Measurements from ENCODE around the gene ADIPOR2.

ADIPOR2 gene

GRCh38 chr12:1830401-1830845 is 139.6 kb downstream of the ADIPOR2 start:
- DNase-seq (ENCODE audit: low read depth) = no peak

GRCh38 chr12:1830981-1831963 is 140.4 kb downstream of the ADIPOR2 start:
- peak; percentile 68 for DNase-seq (ENCODE audit: low read depth)

- DNase-seq (ENCODE audit: low read depth) = no peak
Measured at GRCh38 chr12:1832801-1833595, 142.1 kb downstream of the ADIPOR2 start.

- no peak for DNase-seq (ENCODE audit: low read depth)
Measured at GRCh38 chr12:1833596-1834028, 142.7 kb downstream of the ADIPOR2 start.

GRCh38 chr12:1834186-1834925 is 143.5 kb downstream of the ADIPOR2 start:
- no peak for DNase-seq (ENCODE audit: low read depth)

- no peak for DNase-seq (ENCODE audit: low read depth)
Measured at GRCh38 chr12:1835211-1836131, 144.6 kb downstream of the ADIPOR2 start.

GRCh38 chr12:1836241-1836803 is 145.5 kb downstream of the ADIPOR2 start:
- DNase-seq (ENCODE audit: low read depth) = no peak

- no peak for DNase-seq (ENCODE audit: low read depth)
Measured at GRCh38 chr12:1836854-1837421, 146.1 kb downstream of the ADIPOR2 start.

- DNase-seq (ENCODE audit: low read depth) = peak; percentile 69
Measured at GRCh38 chr12:1837541-1838204, 146.8 kb downstream of the ADIPOR2 start.
